HL-60/S4 treated with phorbol 12-myristate 13-acetate at 8.2 ng/mL for 4 days and 3 days (cell line): ENCODE results near the gene PRDX3.

ENCODE experiments used
- in situ Hi-C: fragments of 300-500 bp; cut with MboI; formaldehyde crosslinking; loops from 2 replicates; pipeline ENCODE4 v1.15.0; 2022; ENCODE audit warnings: low sequenced_read_pairs

Gene PRDX3

DNA sequence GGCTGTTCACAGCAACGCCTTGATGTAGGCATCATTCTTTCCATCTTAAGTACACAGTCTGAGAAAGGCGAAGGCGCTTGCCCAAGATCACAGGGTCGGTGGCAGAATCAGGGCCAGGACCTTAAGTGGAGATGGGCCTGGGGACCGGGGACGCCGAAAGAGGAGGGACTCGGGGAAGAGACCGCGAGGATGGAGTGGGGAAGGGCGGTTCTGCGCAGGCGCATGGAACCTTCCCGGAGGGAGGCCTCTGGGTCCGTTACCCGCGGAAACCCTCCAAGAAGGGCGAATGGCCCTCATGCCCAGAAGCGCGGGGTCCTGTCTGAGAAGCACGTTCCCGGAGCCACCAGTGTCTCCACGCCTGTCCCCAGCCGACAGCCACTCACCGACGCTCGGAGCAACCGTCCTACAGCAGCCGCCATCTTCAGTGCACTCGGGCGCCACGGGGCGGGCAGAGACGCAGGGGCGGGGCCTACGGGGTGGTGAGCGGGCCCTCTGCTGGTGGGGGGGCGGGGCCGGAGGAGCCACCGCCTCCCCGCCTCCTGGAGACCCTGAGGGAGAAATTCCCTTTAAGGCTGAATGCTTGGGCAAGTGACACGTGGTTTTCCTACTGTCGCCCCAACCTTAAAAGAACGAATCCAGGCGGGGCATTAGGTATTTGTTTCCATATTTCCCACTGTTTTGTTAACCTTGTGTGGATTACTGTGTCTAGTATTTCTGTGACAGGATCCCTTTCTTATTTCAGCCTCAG, at the start of gene PRDX3:
PRDX3 (minus strand) TSS at position 441 of the 748 bp plus-strand sequence; CDS start at position 419, 22 bp downstream.
- in situ Hi-C loops = no loop called here

DNA sequence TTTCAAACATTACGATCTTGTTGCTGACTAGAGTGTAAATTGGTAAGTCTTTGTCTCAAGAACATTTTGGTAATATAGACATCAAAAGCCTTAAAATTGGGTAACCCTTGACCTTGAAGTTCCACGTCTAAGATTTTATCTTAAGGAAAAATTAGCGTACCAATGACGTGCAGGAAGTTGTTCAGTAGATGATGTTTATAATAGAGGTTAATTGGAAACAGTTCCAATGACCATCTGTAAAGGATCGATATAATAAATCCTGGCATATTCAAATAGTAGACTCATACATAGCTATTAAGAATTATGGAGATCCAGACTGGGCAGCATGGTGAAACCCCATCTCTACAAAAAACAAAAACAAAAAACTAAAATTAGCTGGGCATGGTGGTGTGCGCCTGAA, 49.2 kb upstream of the PRDX3 start:
- in situ Hi-C loops = no loop called here

DNA sequence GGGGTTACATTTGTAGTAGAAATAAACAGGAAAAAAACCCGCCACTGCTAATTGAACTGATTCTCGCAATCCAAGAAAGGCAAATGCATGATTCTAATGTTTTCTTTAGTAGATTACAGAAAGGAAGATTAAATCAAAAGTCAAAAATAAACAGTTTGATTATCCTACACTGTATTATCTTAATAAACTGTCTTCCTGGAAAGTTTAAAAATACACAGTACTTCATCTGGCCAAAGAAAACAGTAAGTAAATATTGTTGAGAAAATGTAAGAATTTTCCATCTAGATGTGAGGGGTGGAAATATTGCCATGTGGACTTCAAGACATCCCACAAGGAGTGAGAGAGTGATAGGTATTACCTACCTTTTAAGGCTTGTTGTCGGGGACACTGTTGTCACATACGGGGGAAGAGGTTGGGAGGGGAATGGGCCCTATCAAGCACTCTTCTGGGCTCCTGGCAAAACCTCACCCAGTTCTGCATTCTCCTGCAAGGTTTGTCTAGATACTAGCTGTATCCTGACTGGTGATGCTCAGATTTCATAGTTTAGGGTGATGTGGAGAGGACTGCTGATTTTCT, 46.6 kb upstream of the PRDX3 start:
- in situ Hi-C loops = no loop called here

DNA sequence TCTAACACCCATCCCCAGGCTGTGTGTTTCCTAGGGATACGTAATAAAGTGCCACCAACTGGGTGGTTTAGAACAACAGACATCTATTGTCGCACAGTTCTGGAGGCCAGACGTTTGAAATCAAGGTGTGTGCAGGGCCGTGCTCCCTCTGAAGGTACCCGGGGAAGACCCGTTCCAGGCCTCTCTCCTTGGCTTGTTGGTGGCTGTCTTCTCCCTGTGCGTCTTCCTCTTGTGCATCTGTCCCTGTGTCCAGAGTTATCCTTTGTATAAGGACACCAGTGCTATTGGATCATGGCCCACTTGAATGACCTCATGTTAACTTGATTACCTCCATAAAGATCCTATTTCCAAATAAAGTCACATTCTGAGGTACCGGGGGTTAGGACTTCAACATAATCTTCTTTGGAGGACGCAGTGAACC, 44.4 kb upstream of the PRDX3 start:
- in situ Hi-C loops = loop anchor here (25.0 kb wide), 1 partner anchor 189 kb away; no protein-coding TSS in a partner anchor

DNA sequence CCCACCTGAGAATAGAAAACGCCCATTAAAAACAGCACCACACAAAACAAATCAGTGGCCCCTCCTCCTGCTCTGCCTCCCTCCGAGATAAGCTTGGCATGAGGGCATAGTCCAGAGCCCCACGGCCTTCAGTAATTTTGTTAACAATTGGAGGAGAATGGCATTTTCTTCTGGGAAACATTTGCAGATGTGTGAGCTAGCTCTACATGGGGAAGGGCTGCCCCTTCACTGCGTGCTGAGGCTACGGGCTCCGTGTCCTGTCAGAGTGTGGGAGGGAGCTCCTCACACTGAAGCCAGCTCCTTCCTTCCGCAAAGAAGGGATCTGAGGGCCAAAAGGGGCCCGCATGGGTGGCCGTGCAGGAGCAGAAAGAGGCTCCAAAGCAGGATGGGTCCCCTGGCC, 43.9 kb upstream of the PRDX3 start:
- in situ Hi-C loops = loop anchor here (25.0 kb wide), 1 partner anchor 190 kb away; no protein-coding TSS in a partner anchor

DNA sequence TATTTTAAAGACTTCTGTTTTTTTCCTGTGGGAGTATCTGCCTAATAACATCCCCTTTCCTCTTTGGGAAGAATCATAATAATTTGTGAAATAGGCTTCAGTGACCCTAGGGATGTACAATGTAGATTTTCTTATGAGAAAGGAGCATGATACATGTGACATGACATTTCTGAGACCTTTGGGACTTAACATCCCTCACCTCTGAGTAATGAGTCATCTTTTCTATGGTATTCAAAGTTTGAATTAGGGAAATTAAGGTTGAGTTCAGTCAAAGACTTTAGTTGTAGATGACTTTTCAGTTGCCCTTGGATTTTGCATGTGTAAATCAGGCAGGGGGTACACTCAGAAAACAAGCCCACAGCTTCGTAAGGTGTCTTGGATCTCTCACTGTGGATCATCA, 43.1 kb upstream of the PRDX3 start:
- in situ Hi-C loops = loop anchor here (25.0 kb wide), 1 partner anchor 191 kb away; no protein-coding TSS in a partner anchor

DNA sequence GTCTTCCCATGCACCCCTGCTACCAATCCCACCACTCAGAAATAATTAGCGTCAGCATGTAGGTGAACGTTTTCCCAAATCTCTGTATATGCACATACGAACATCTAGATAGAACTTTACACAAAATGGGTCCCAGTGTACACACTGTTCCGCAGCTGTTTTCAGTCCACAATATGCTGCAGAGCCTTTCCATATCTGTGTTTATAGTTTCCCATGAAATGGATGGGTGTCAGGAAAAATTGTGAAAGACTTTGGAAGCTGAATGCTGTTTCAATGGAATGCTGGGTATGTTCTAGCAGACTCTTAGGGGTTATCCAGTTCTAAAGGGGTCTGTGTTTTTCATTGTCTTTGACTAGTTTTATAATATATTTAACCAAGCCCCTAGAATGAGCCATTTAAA, 42.6 kb upstream of the PRDX3 start:
- in situ Hi-C loops = loop anchor here (25.0 kb wide), 1 partner anchor 191 kb away; no protein-coding TSS in a partner anchor

DNA sequence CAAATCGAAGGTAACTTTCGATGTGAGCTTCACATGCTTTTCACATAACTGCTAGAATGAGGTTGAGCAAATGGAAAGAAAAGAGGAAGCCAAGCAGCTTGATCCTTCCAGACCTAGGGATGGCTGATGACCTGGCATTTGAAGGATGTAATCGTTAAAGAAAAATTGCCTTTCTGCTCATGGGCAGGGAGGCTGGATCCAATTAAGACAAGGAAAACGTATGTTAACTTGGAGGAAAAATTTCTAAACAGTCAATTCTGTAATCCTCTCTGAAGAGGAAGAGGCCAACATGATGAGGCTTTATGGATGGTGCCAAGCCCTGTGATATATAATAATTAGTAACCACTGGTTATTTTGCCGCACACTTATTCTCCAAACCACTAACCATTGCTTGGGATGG, 41.3 kb upstream of the PRDX3 start:
- in situ Hi-C loops = loop anchor here (25.0 kb wide), 1 partner anchor 192 kb away; no protein-coding TSS in a partner anchor

DNA sequence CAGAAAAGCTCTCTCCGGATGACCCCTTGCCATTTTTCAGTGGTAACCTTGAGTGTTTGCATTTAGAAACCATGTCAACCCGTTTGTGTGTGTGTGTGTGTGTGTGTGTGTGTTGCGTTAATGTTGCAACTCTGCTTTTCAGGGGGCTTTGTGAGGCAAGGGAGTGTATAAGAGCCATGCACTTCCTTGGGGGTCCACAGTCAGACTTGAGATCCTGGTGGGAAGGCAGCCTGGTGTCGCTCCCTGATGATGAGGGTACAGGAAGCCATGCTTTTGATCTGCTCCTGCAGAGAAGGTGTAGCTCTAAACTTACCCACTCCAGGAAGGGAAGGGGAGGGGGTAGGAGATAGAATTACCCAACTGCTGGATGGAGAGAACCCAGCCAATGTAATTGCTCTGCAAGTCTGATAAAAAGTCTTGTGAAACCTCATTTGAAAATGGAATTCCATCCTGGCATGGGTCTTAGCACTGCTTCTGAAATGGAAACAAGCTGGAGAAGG, 39.4 kb upstream of the PRDX3 start:
- in situ Hi-C loops = loop anchor here (25.0 kb wide), 1 partner anchor 194 kb away; no protein-coding TSS in a partner anchor

DNA sequence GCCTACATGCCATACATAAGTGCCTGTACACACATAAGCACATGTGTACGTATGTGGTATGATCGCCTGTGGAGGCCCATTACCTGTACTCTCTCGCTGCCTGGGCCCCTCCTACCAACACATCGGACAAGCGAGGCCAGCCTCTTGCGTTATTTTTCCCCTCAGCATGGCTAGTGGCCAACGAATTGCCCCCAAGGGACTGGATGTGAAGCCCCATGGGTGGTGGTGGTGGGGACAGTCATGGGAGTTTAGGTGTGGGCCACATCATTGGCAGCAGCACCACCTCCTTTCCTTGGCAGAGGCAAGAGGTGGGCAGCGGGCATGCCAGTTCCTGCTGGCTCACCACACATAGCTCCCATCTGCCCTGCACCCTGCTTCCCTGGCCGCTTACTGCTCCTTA, 38.8 kb upstream of the PRDX3 start:
- in situ Hi-C loops = loop anchor here (25.0 kb wide), 1 partner anchor 195 kb away; no protein-coding TSS in a partner anchor

DNA sequence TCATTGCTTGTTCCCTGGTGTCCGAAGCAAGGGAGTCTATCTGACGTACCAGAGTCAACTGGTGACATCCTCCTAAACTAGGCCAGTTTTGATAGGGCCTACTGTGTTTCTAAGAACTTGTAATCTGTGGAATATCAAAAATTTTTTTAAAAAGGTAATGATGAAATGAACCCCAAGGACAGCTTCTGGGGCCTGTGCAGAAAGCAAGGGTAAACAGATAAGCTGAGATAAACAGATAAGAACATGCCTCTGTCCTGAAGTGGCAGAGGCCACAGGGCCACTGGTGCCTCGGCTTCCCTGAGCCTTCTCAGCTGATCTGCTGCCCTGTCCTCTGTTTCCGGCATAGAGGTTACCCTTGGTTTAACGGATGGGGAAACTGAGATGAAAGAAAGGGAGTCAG, 37.5 kb upstream of the PRDX3 start:
- in situ Hi-C loops = loop anchor here (25.0 kb wide), 1 partner anchor 196 kb away; no protein-coding TSS in a partner anchor

DNA sequence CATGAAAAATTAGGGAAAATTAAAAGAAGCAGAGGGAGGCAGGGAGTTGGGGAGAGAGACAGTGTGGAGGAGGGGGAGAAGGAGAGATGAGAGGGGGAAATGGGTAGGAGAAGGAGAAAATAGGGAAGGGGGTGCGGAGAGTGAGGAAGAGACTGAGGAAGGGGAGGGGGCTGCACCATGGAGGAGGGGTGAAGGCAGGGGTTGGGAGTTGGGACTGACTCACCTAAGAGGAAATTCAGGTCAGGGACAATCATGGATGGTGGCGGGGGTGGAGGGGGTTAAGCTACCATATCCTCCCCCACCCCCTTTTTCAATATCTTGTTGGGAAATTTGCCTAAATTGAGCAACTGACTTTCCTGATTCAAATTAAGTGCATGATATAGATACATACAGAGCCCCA, 36.8 kb upstream of the PRDX3 start:
- in situ Hi-C loops = loop anchor here (25.0 kb wide), 1 partner anchor 197 kb away; no protein-coding TSS in a partner anchor

DNA sequence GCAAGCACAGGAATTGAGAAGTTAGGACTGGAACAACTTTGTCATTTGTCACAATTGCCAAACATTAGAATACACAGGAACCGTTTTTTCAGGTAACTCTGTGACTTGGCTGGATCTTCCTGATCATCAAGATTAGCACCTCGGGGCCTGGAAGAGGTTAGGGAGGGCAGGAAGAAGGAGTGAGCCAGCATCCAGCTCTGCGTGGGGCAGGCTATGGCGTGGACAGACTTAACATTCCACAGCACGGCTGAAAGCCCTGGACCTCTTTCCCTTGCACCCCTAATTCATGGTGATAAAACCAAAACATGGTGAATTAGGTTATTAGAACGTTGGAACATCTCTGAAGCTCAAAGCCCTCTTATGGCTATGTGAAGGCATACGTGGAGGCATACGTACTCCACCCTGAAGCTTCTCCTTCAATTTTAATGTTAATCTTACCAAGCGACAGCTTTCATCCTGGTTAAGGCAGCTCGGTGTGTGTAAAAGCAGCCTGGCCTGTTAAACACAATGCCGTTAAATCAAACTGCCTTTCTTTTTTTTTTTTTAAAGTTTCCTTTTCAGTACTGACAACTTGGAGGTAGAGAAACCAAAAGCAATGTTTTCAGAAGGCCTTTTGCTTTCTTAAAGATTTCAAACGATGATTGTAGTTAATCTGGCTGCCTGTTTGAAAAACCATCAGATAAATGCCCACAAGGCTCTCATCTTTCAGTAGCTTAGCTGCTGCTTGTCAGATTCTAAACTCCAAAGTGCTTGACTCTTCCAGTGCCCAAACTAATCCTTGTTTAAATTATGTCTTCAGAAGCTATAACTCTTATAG, 33.2 kb upstream of the PRDX3 start:
- in situ Hi-C loops = loop anchor here (25.0 kb wide), 1 partner anchor 200 kb away; no protein-coding TSS in a partner anchor

DNA sequence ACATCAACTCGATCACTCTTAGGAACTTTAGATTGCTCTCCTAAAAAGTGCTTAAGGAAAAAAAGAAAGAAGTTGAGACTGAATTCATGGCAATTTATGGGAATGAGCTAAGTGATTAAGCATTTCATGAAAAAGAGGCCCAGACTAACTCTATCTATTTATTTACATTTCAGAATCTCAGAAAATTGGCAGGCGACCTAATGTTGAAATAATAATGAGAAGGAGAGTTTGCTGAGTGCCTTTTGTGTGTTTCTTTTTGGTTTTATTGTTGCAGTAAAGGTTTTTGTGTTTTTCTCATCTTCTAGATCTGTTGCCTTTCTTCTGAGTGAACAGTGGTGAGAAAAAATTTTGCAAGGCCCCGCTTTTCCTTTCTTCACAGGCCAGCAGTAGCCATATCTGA, 32.6 kb upstream of the PRDX3 start:
- in situ Hi-C loops = loop anchor here (25.0 kb wide), 1 partner anchor 201 kb away; no protein-coding TSS in a partner anchor

DNA sequence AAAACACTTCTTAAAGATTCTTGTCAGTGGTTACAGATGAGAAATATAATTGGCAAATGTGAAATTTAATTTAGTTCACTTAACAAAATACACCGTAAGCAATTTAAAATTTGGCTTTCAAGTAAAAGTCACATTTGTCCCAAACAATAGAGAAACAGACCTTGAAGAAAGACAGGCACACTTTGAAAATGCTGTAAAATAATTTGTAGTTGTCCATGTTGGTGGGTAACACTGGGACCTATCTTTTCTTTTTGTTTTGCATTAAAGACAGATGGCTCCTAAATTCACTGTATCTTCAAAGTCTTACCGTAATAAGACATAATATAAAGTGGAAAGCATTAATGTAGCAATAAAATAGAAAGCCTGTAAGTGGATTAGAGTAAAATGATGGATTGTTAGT, 32.0 kb upstream of the PRDX3 start:
- in situ Hi-C loops = loop anchor here (25.0 kb wide), 1 partner anchor 202 kb away; no protein-coding TSS in a partner anchor

DNA sequence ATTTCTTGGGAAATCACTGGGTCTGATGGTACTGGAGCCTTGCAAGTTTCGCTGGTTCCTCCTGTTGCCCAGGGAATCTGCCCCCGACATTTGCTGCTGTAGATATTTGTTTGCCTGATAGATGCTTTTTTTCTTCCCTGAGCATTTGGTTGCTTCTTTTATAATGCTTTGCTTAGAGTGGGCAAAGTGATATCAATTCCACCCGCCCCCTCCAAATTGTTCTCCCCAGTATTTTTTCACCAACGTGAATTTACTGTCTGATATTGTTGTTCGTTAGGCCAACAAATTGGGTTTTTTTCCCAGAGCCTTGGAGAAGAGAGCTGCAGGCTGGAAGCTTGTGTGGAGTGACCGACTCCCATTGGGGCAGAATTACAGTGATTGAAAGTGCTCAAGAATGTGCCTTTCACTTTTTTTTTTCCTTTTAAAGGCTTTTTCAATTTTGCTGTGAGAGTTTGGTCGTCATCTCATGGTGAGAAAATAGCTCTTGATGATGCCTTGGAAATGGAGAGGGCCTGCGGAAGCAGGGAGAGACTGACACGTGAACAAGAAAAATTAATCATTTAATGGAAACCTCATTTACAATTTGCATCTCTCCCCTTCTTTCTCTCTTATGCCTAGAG, 31.2 kb upstream of the PRDX3 start:
- in situ Hi-C loops = loop anchor here (25.0 kb wide), 1 partner anchor 202 kb away; no protein-coding TSS in a partner anchor

DNA sequence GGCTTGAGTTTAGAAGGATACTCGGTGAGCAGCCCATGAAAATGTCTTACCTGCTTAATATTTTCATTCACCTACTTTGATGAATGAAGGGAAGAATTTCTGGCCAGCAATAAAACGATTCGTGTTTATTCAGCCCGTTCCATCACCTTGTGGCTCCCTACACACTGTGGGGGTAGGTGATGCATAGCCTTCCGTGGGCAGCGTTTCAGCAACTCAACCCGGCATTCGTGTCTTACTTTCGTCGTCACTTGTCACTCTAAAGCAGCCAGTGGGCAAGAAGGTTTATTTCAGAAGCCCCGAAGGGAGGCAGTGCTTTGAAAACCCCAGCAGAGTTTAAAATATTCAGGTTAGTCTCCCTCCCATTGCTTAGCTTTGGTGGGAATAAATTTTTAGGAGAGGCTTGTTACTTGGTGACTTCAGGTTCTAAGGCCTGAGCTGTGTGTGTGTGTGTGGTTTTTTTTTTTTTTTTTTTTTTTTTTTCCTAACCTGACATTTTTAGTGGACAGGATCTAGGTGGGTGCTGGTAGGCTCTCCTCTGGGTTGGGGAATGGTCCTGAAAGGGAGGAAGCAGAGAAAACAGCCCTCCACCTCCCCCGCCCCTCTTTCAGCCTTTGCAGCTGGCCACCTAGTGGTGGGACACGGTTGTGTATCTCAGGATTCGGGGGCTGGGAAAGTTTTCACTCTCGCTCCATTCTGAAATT, 30.6 kb upstream of the PRDX3 start:
- in situ Hi-C loops = loop anchor here (25.0 kb wide), 1 partner anchor 203 kb away; no protein-coding TSS in a partner anchor

DNA sequence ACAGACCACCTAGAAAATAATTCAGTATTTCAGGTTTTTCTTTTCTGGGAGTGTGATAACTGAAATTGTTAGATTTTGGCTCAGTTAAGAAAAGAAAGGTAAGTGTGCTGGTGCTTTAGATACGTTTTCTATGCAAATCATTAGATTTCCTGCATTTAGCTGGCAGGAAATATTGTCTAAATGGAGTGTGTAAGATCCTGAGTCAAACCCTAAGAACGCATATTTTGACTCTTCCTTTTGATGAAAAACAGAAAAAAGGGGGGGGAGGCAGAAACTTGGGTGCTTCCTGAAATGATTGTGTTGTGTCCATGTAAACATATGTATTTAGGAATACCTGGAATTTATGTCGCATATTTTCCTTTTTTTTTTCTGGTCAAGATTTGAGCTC, 29.9 kb upstream of the PRDX3 start:
- in situ Hi-C loops = loop anchor here (25.0 kb wide), 1 partner anchor 204 kb away; no protein-coding TSS in a partner anchor
